Measurements from ENCODE around the gene COX5B. TPM values are rescaled to one million over a fixed set of nuclear protein-coding genes. Genes with fewer than 3 reads are reported as not detected.

Gene COX5B
- total RNA-seq, 4 donors from 2014 or later = 206 to 427 (median 359) TPM

DNA sequence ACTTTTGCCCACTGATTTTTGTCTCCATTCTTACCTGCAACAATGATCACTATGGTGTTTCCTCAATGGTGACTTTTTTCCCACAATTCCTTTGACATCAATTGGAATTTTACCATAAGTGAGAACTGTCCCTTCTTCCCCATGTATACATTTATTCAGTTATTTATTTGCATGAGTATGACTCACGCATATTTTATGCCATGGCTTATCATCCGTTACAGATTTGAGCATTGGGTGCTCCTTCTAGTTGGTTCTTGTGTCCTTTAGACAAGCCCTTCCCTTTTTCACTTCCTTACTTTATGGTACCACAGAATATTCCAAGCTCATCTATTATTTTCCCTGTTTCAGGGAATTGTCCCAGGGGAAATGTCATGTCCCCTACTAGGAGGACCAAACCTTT, 7.6 kb downstream of the COX5B start:
- intact Hi-C loops (cut with DNase I; ENCODE audit: low total_unique reads) = no loop called here
- DNase-seq (ENCODE audit: low spot score in 2 of 2) = no peak
- TF ChIP-seq, protein P1, sequence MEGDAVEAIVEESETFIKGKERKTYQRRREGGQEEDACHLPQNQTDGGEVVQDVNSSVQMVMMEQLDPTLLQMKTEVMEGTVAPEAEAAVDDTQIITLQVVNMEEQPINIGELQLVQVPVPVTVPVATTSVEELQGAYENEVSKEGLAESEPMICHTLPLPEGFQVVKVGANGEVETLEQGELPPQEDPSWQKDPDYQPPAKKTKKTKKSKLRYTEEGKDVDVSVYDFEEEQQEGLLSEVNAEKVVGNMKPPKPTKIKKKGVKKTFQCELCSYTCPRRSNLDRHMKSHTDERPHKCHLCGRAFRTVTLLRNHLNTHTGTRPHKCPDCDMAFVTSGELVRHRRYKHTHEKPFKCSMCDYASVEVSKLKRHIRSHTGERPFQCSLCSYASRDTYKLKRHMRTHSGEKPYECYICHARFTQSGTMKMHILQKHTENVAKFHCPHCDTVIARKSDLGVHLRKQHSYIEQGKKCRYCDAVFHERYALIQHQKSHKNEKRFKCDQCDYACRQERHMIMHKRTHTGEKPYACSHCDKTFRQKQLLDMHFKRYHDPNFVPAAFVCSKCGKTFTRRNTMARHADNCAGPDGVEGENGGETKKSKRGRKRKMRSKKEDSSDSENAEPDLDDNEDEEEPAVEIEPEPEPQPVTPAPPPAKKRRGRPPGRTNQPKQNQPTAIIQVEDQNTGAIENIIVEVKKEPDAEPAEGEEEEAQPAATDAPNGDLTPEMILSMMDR (IDR thresholded peaks at IDR 0.05) = no peak
- no peak for TF ChIP-seq POLR2A (IDR thresholded peaks at IDR 0.05)
- WGBS, 2 donors = 81 to 83% methylated on average over 2 of the region's 2 CpGs
- no peak overlapping the region for H3K4me3 ChIP-seq (ENCODE audit: low read depth, poor library complexity, severe bottlenecking)

DNA sequence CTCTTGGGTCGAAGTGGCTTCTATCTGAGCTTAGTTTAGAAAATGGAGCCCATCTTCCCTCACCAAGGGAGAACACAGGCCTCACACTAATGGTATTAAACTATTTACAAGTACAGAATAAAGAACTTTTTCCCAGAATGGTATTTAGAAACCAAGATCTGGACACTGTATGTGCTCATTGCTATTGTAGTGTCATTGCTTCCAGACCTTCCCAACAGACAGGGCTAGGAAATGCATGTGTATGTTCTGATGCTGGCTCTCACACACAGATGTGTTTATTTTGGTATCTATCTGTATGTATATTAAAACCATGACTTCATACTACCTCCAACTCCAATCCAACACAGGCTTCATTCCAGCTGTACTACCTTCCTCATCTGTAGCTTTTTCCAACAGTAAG, 8.0 kb downstream of the COX5B start:
- WGBS, 2 donors = 96 to 98% methylated on average over 1 of the region's 1 CpG
- no peak for DNase-seq (ENCODE audit: low spot score in 2 of 2)
- H3K4me3 ChIP-seq (ENCODE audit: low read depth, poor library complexity, severe bottlenecking) = no peak overlapping the region
- intact Hi-C loops (cut with DNase I; ENCODE audit: low total_unique reads) = no loop called here
- TF ChIP-seq, protein P1 (IDR thresholded peaks at IDR 0.05) = no peak
- TF ChIP-seq POLR2A (IDR thresholded peaks at IDR 0.05) = no peak

DNA sequence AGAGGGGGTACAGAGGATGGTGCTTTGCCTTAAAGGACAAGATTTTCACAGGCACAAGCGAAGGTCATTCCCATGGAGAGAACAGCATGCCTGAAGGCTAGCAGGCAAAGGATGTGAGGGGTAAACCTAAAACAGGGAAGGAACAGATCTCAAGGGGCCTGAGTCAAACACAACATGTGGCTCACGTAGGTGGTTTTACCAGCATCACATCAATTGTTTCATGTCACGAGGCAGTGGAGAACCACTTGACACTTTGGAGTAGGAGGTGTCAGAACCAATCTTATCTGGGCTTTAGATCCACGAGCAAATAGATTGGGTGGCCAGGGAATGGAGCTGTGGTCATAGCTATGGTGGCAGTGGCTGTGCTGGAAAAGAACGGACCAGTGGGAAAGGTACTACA, 8.4 kb downstream of the COX5B start:
- TF ChIP-seq, protein P1 (IDR thresholded peaks at IDR 0.05) = no peak
- no peak for TF ChIP-seq POLR2A (IDR thresholded peaks at IDR 0.05)
- intact Hi-C loops (cut with DNase I; ENCODE audit: low total_unique reads) = no loop called here
- WGBS, 2 donors = 93% methylated on average over 5 of the region's 5 CpGs
- no peak for DNase-seq (ENCODE audit: low spot score in 2 of 2)
- H3K4me3 ChIP-seq (ENCODE audit: low read depth, poor library complexity, severe bottlenecking) = no peak overlapping the region

DNA sequence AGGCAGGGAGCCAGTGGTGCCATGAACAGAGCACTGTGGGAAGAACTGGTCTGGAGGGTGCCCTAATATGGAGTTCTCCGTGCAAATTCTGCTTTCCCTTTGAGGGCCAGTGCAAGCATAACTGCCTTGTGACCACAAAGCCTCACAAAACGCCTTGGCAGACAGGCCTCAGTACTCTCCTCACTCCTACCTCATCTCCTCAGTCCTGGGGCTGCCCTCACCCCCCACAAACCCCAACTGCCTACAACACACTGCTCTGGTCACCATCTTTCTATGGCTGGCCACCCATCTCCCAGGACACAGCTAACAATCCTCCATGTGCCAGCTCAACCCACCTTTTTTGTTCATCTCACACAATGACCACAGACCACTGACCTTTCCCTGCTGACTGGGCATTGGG, 8.9 kb downstream of the COX5B start:
- H3K4me3 ChIP-seq (ENCODE audit: low read depth, poor library complexity, severe bottlenecking) = no peak overlapping the region
- DNase-seq (ENCODE audit: low spot score in 2 of 2) = no peak
- WGBS, 2 donors = 87 to 93% methylated on average over 2 of the region's 2 CpGs
- TF ChIP-seq POLR2A (IDR thresholded peaks at IDR 0.05) = no peak
- TF ChIP-seq, protein P1 (IDR thresholded peaks at IDR 0.05) = no peak
- intact Hi-C loops (cut with DNase I; ENCODE audit: low total_unique reads) = no loop called here

DNA sequence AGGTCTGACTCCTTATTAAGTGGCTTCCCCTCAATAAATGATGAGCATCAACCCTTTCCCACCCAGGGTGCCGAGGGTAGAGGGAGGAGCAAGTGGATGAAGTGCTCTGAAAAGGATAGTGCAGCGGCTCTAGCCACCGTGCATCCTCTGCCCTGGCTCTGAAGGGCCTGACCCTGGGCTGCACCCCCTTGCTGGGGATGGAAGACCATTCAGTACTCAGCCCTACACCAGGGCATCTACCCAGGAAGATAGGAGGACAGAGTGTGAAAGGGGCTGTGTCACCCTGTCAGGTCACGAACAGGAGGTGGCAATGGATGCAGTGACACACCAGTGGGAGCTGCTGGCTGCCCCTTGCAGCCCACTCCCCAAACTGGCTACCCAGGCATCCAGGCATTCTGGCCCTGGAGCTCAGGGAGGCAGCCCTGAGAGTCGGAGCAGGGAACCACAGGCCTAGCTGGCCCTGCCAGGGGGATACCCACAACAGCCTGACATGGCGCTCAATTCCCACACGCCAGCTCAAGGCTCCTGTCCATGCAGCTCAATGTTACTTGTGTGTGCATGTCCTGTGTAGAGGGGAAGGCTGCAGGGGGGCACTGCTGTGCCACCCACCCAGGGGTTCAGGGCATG, 10.4 kb downstream of the COX5B start:
- 92 to 98% methylated on average over 7 of the region's 7 CpGs for WGBS, 2 donors
- no peak for DNase-seq (ENCODE audit: low spot score in 2 of 2)
- intact Hi-C loops (cut with DNase I; ENCODE audit: low total_unique reads) = no loop called here
- H3K4me3 ChIP-seq (ENCODE audit: low read depth, poor library complexity, severe bottlenecking) = no peak overlapping the region
- TF ChIP-seq, protein P1 (IDR thresholded peaks at IDR 0.05) = no peak
- TF ChIP-seq POLR2A (IDR thresholded peaks at IDR 0.05) = no peak

Measured in lower leg skin (tissue), 4 donors.